MV-4-11 (cell line): ENCODE measurements around the gene MIA.
"Not testable (repeated sequence)": the region's sequence is repeated elsewhere in the genome, so short reads cannot be mapped to it uniquely, and the experiment has no call there.

Experiments used
- DNase-seq: peaks from one replicate; lab custom pipeline; 2025; lab: John Stamatoyannopoulos, UW

MIA gene

DNA sequence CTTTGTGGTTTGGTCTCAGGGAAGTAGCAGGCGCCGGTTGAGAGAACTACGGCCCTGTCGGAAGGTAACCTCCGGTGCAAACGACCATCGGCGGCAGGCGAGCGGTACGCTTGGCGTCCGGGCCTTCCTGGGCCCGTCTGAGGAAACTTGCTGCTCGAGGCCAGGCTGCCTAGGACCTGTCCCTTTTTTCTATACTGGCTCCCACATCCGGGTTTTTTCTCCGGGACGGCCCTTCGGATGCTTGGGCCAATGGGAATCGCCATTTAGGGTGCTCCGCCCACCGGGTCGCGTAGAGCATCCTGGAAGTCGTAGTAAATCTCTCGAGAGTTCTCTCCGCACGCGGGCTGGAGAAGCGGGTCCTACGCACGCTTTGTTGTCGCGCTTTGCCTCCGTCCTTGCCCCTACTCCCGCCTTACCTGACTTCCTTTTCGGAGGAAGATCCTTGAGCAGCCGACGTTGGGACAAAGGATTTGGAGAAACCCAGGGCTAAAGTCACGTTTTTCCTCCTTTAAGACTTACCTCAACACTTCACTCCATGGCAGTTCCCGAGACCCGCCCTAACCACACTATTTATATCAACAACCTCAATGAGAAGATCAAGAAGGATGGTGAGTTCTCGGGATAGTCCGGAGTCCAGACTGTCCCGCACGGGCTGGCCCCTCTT, 24.3 kb upstream of the MIA start, which contains the start of gene SNRPA:
Gene SNRPA (plus strand): TSS at position 330 of the 664 bp plus-strand sequence. CDS start 206 bp downstream, at position 536.
- DNase-seq = peak; percentile 99

DNA sequence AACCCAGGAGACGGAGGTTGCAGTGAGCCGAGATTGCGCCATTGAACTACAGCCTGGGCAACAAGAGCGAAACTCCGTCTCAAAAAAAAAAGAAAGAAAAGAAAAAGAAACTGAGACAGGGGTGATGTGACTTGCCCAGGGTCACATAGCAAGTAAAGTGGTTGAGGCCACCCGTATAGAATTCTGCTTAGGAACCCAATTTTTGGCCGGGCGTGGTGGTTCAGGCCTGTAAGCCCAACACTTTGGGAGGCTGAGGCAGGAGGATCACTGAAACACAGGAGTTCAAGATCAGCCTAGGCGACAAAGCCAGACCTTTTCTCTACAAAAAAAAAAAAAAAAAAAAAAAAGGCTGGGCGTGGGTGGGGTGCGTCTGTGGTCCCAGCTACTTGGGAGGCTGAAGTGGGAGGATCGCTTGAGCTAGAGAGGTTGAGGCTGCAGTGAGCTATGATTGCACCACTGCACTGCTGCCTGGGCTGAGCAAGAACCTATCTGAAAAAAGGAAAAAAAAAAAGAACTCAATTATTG, 23.0 kb upstream of the MIA start:
- peak; percentile 32 for DNase-seq

DNA sequence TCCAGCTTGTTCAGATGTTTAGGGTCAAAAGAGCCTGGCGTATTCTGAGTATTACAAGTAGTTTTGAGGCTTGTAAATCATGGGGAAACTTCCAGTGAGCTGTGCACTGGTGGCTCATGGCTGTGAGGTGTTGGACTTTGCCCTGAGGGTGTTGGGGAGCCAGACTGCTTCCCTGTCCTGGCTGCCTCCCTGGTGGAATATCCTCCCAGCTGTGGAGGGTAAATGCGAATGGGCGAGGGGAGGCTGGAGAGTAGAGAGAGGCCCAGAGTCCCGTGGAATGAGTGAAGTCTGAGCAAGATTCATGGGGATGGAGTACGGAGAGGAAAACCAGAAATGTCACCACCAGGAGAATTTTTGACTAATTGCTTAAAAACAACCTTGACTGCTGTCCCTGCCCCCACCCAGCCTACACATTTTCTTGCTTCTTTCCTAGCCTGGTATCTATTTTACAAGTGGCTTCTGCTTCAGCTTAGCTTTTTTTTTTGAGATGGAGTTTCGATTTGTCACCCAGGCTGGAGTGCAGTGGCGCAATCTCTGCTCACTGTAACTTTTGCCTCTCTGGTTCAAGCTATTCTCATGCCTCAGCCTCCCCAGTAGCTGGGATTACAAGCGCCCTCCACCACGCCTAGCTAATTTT, 20.6 kb upstream of the MIA start:
- DNase-seq = peak; percentile 95

DNA sequence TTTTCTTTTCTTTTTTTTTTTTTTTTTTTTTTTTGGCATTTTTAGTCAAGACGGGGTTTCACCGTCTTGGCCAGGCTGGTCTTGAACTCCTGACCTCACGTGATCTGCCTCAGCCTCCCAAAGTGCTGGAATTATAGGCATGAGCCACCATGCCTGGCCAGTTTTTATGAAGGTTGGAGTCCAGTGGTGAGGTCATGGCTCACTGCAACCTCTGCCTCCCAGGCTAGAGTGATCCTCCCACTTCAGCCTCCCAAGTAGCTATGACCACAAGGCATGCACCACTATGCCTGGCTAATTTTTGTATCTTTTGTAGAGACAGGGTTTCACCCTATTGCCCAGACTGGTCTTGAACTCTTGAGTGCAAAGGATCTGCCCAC, 20.1 kb upstream of the MIA start:
- no peak for DNase-seq

DNA sequence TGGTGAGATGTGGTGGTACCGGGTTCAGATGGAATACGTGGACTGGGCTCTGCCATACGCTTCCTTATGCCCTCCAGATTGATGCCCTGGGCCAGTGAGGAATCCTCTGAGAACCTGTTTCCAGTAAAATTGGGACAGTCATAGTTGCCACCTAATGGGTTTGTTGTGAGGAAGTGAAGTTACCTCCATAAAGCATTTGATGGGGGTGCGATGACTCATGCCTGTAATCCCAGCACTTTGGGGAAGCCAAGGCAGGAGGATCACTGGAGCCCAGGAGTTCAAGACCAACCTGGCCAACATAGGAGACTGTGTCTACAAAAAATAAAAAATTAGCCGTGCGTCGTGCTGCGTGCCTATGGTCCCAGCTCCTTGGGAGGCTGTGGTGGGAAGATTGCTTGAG, 19.5 kb upstream of the MIA start:
- DNase-seq = no peak

DNA sequence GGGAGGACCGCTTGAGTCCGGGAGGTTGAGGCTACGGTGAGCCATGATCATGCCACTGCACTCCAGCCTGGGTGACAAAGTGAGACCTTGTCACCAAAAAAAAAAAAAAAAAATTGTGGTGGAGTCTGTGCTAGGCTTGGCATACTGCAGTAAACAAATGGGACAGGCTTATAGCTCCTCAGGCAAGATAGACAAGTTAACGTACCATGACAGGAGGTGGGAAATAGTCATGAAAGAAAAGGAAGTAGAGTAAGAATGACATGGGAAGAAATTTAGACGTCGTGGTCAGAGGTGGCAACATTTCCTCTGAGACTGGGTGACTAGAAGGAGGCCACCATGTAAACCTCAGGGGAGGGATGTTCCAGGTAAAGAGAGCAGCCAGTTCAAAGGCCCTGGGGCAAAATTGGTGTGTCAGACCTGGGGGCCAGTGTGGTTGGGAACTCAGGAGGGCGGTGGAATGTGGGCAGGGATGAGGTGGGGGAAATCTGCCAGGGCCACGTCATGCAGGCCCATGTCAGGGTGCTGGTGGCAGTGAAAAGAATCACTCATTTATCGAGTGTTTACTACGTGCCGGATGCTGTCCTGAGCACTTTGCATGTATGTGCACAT, 18.7 kb upstream of the MIA start:
- no peak for DNase-seq

DNA sequence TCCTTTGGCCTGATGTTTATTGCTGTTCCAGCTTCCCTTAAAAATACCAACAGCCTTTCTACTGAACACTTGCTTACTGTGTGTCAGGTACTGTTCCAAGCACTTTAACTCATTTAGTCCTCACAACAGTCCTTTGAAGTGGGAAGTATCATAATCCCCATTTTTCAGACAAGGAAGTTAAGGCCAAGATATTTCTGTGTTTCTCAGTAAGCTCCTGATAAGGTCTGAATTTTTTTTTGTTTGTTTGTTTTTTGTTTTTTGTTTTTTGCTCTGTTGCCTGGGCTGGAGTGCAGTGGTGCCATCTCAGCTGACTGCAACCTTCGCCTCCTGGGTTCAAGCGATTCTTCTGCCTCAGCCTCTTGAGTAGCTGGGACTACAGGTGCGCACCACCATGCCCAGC, 16.8 kb upstream of the MIA start:
- DNase-seq = no peak

DNA sequence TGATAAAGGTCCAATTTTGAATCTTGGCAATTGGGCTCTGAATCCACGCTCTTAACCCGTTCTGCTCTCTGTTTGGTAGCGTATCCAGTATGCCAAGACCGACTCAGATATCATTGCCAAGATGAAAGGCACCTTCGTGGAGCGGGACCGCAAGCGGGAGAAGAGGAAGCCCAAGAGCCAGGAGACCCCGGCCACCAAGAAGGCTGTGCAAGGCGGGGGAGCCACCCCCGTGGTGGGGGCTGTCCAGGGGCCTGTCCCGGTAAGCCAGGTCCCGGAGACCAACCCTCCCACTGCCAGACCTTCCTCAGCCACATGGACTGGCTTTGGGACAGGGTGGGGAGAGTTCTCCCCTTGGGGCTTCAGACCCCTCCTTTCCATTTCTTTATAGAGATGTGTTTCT, 16.0 kb upstream of the MIA start:
- no peak for DNase-seq

DNA sequence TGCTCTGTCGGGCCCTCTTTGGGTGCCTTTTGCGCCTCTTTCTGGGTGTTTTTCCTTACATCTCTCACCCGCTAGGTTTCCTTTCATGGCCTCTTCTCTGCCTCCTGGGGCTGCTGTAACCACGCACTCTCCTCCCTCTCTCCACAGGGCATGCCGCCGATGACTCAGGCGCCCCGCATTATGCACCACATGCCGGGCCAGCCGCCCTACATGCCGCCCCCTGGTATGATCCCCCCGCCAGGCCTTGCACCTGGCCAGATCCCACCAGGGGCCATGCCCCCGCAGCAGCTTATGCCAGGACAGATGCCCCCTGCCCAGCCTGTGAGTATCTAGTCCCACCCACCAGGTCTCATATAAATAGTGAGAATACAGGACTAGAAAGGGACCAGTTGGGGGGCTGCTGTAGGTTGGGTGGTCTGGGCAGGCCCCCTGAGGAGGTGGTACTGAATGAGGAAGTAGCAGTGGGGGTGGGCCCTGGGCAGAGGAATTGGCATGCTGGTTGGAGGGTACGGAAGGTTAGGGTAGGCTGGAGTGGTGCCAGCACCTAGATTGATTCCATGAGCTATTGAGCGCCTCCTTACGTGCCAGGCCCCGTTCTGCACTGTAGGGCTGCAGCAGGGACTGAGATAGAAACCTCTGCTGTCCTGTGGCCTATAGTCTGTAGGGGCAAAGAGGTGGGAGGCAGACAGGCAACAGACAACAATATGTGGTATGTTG, 12.4 kb upstream of the MIA start:
- DNase-seq = peak; percentile 68

DNA sequence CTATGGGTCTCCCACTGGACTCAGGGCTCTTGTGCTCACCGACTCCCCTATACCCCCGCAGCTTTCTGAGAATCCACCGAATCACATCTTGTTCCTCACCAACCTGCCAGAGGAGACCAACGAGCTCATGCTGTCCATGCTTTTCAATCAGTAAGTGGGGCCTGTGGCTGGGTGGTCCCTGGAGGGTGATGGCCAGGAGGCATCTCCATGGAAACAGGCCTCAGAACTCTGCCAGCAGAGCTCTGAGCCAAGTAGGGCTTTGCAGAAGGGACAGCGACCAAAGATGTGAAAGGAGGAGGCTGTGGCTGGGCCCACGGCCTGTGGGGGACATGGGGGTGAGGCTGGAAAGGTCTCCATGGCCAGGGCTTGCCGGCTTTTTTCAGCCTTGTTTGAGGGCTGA, 11.8 kb upstream of the MIA start:
- no peak for DNase-seq

DNA sequence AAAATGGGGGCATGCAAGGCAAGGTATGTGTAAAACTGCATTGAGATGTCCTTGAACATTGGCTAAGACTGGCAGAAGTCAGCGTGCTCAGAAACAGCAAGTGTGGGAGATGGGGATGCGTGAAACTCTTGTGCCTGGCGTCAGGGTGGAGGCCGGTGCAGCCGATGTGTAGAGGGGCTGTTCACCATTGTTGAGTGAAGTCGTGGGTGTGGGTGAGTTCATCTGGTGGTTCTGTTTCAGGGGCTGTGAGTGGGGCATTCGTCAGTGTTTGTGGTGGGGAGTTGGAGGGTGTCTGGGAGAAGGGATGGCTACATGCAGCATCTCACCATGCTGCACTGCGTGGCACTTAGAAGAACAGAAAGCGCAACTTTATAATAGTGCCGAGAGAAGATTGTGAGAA, 11.4 kb upstream of the MIA start:
- no peak for DNase-seq

DNA sequence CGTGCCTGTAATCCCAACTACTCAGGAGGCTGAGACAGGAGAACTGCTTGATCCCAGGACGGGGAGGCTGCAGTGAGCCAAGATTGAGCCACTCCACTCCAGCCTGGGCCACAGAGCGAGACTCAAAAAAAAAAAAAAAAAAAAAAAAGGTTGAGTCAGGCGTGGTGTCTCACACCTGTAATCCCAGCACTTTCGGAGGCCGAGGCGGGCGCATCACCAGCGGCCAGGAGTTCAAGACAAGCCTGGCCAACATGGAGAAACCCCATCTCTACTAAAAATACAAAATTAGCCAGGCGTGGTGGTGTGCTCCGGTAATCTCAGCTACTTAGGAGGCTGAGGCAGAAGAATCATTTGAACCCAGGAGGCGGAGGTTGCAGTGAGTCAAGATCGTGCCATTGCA, 8.9 kb upstream of the MIA start:
- DNase-seq = not testable (repeated sequence)

DNA sequence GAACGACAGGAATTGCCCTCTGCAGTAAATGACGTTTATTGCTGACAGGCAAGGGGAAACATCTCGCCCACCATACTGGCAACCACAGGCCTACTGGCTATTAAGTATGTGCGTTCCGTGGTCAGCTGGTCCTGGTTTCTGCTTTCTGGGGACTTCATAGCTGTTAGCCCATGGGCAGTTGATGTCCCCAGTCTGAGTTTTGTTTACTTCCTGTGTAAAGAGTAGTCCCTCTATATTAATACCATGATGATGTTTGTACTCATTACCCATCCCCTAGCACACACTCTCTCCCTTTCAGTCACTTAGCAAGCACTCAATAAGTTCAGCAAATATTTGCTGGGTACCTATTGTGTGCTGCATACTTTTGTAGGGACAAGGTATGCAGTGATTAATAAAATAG, 6.5 kb upstream of the MIA start:
- DNase-seq = peak; percentile 55

DNA sequence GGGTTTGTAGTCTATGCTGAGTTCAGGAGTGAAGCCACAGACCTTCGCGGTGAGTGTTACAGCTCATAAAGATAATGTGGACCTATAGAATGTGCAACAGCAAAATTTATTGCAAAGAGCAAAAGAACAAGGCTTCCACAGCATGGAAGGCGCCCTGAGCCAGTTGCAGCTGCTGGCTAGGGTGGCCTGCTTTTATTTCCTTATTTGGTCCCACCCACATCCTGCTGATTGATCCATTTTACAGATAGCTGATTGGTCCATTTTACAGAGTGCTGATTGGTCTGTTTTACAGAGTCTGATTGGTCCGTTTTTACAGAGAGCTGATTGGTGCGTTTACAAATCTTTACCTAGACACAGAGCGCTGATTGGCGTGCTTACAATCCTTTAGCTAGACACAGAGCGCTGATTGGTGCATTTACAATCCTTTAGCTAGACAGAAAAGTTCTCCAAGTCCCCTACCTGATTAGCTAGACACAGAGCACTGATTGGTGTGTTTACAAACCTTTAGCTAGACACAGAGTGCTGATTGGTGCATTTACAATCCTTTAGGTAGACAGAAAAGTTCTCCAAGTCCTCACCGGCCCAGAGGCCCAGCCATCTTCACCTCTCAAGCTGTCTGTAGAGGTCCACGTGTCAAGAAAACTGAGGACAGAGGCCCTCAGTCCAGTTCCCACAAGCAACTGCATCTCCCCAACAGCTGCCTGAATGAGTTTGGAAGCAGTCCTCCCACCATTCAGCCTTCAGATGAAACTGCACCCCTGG, 4.0 kb upstream of the MIA start:
- peak; percentile 71 for DNase-seq

DNA sequence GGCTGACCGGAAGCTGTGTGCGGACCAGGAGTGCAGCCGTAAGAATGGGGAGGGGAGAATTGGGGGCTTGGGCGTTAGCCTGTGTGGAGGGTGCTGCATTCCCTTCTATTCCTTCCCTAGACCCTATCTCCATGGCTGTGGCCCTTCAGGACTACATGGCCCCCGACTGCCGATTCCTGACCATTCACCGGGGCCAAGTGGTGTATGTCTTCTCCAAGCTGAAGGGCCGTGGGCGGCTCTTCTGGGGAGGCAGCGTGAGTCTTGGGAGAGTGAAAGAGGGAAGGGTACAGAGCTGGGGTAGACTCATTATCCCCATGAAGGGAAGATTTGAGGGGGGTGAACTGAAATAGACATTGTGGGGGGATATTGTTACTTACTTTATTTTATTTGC, 306 bp downstream of the MIA start:
- DNase-seq = no peak

DNA sequence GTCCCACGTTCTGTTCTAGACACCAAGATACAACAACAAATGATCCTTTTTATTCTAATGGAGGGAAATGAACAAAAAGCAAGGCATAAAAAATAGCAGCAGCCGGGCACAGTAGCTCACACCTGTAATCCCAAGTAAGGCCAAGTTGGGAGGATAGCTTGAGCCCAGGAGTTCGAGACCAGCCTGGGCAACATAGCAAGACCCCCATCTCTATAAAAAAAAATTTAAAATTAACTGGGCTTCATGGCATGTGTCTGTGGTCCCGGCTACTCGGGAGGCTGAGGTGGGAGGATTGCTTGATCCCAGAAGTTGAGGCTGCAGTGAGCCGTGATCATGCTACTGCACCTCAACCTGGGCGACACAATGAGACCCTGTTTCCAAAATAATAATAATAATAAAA, 1.0 kb downstream of the MIA start:
- no peak for DNase-seq

DNA sequence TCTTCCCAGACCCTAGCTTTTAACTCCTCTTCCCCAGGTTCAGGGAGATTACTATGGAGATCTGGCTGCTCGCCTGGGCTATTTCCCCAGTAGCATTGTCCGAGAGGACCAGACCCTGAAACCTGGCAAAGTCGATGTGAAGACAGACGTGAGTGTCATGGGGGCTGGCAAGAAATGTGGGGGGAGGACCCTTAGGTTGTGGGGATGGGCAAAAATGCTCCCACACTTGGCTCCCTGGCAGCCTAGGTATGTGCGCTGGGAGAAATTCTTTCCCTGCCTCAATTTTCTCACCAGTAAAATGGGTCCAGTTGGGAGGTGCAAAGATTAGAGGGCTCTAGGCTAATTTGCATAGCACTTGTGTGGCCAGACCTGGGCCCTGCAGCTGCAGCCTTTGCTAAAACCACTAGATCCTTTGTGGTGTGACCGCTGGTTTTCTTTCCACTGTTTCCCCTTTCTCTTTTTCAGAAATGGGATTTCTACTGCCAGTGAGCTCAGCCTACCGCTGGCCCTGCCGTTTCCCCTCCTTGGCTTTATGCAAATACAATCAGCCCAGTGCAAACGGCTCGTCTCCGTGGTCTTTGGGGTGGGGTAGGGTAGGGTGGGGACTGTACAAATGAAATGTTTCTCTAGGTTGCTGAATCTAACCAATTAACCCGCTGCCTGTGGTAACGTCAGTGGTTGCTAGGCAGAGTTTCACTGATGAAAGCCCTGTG, 1.8 kb downstream of the MIA start:
- DNase-seq = peak; percentile 100

DNA sequence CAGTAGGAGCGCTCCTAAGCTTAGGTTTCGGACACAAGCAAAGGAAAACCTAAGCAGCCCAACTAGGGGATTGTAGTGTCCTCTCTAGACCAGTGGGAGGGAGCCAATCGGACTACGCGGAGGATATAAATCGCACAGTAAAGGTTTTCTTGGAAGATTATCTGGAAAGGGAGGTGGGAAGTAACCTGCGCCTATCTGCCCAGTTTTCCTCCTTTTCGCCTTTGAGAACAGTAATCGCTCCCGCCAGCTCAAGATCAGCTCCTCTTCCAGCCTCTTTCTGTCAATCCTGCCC, 2.3 kb downstream of the MIA start:
- no peak for DNase-seq

DNA sequence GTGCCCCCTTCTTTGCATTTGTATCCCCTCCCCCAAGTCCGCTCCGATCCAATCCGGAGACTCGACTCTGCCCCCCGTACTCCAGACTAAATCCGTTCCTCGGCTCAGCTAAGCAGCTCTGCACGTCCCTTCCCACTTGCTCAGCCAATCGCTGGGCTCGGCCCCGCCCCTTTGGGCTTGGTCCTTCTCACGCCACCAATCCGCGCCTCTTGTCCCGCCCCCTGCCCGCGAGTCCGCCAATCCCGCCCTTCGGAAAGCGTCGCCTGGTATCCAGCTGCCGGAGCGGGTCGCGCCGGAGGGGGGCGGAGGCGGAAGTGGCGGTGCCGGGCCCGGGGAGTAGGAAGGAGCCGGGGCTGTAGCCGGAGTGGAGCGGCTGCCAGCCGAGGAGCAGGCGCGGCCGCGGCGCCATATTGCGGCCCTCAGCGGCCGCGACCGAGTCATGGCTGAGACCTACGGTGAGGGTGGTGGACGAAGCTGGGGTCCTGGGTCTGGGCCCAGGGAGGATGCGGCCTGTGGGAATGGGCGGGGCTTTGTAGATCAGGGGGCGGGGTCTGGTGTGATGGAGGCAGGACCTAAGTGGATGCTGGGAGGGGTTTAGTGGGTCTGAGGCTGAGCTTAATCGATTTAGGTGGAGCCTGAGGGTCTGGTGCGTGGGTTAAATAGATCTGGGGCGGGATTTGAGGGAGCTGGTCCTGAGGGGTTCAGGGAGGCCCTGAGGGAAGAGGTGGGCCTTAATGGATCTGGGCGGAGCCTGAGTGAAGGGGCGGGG, 2.8 kb downstream of the MIA start, which contains the start of gene RAB4B:
Gene RAB4B (plus strand): TSS at position 311 of the 769 bp plus-strand sequence. CDS start 129 bp downstream, at position 440.
- DNase-seq = peak; percentile 100

DNA sequence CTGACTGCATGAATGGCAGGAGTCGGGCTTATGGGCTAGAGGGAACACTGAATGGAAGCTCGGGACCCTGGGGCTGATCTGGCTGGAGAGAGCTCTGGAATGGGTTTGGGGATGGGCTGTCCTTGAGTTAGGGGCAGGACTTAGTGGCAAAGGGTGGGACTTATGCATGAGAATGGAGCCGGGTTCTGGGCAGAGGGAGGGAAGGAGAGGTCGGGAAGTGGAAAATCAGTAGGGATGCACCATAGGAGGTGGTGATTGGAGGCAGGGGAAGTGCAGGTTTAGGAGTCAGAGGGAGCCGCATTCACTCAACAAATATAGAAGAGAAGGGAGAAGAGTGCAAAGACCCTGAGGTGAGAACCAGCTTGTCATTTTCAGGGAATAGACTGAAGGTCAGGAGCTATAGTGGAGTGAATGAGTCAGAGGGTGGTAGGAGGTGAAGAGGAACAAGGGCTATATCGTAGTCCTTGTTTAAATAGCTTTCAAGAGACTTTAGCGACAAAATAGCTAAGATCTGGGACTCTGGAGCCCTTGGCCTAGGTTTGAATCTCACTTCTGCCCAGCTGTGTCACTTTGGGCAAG, 3.5 kb downstream of the MIA start:
- peak; percentile 61 for DNase-seq
